HFFc6 (cell line): ENCODE results near the gene TAF10. TPM values are rescaled to one million over a fixed set of nuclear protein-coding genes. Genes with fewer than 3 reads are reported as not detected.

Source experiments
- DNase-seq: peaks from one replicate; pipeline ENCODE4 v3.0.0-alpha.2; 2018
- H3K27ac Mint-ChIP-seq: 2 replicates; pipeline ENCODE4 v1.8.0; 2020; ENCODE audit warnings: mild to moderate bottlenecking, mixed read lengths
- H3K27me3 Mint-ChIP-seq: 2 replicates; pipeline ENCODE4 v1.8.0; 2021; ENCODE audit warnings: mild to moderate bottlenecking, moderate library complexity, mixed read lengths; ENCODE audit not compliant: insufficient read depth
- H3K36me3 Mint-ChIP-seq: 2 replicates; pipeline ENCODE4 v1.8.0; 2021; ENCODE audit warnings: low read depth, mixed read lengths
- H3K4me1 Mint-ChIP-seq: 2 replicates; pipeline ENCODE4 v1.8.0; 2020; ENCODE audit warnings: low read depth, mixed read lengths
- H3K4me3 Mint-ChIP-seq: 2 replicates; pipeline ENCODE4 v1.8.0; 2020; ENCODE audit warnings: mild to moderate bottlenecking, moderate library complexity, mixed read lengths
- H3K9me3 Mint-ChIP-seq: 2 replicates; pipeline ENCODE4 v1.8.0; 2020; ENCODE audit warnings: mild to moderate bottlenecking, mixed read lengths
- total RNA-seq, 6 experiments: library from RNA; stranded (reverse); fragmentation: NEBNext Ultra II Directional; extraction: Animal tissue kit (Norgen Biotek cat#: 25700); gene quantifications; 2 replicates in 1 of 6; 3 replicates in 5 of 6; pipeline ENCODE4 v1.2.3, GENCODE V29; 2021
- TF ChIP-seq, protein P1 (sequence below): fragments of 200-600 bp; sonication (generic); IDR thresholded peaks from 2 replicates; pipeline ENCODE4 v1.5.0; 2021; ENCODE audit warnings: antibody characterized with exemption, mild to moderate bottlenecking

TAF10 gene
- total RNA-seq, 6 experiments from 2014 or later = 148 to 205 (median 192) TPM

DNA sequence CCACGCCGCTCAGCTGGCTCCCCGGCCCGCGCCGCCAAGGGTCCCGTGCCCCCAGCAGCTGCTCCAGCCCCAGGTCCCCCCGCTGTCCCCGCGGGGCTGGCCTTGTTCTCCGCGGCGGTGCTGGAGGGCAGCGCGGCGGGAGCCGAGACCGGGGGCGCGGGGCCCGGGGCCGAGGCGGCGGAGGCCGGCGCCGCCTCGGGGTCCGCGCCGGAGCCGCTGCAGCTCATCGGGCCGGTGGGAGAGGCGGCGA lies 128 bp downstream of the TAF10 start:
- H3K36me3 Mint-ChIP-seq = peaks cover 58% of the 10 kb centered on the region
- peak overlapping the region; percentile 91; the same call in 1 of the 2 replicates for H3K4me3 Mint-ChIP-seq

DNA sequence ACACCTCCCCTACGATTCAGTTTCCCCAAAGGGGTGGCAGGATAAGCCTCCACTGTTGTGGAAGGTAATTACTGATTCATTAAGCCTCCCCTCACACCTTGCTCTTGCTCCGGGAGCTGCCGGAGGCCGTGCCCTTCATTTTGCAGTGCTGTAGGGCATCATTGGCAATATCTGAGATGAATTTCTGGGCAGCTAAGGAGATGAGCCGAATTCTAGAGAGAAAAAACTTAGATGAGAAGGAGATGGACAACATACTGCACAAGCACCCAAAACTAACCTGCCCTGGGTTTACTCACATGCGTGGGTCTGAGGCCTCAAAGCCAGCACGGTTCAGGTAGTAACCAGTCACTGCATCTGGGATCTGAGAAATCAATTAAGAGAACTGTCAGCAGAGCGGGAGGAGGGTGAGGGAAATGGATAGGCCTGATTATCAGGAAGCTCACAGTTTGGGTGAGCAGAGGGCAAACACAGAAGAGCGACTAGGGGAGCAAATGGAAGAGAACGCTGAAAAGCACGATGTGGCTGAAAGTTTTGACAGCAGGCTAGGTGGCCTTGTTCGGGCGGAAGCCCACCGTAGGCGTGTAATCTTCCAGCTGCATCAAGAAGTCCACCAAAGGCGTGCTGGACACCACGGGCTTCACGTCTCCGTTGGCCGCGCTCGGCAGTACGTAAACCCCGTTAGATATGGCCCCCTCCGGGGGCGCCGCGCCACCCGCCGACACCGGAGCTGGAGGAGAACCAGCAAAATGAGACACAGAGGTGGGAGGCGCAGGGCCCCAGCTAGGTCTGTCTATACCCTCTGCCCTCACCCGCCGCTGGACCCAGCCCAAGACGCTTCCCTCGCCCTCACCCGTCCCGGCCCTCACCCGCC lies 689 bp downstream of the TAF10 start:
- Mint-ChIP-seq H3K36me3 (peaks cover 54% of the 10 kb centered on the region), H3K4me3 (peak overlapping the region; percentile 91; the same call in 1 of the 2 replicates), H3K27ac (no peak overlapping the region; the same call in none of the 2 replicates), H3K4me1 (peaks cover 45% of the 10 kb centered on the region), H3K9me3 (no peaks in the 10 kb centered on the region), H3K27me3 (peaks cover 2% of the 10 kb centered on the region)
- TF ChIP-seq, protein P1, sequence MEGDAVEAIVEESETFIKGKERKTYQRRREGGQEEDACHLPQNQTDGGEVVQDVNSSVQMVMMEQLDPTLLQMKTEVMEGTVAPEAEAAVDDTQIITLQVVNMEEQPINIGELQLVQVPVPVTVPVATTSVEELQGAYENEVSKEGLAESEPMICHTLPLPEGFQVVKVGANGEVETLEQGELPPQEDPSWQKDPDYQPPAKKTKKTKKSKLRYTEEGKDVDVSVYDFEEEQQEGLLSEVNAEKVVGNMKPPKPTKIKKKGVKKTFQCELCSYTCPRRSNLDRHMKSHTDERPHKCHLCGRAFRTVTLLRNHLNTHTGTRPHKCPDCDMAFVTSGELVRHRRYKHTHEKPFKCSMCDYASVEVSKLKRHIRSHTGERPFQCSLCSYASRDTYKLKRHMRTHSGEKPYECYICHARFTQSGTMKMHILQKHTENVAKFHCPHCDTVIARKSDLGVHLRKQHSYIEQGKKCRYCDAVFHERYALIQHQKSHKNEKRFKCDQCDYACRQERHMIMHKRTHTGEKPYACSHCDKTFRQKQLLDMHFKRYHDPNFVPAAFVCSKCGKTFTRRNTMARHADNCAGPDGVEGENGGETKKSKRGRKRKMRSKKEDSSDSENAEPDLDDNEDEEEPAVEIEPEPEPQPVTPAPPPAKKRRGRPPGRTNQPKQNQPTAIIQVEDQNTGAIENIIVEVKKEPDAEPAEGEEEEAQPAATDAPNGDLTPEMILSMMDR = no peak
- no peak for DNase-seq

More for the DNA sequence above, 128 bp downstream of the TAF10 start:
- DNase-seq = no peak
- H3K27ac Mint-ChIP-seq = no peak overlapping the region; the same call in 1 of the 2 replicates
- TF ChIP-seq, protein P1 = no peak
- no peaks in the 10 kb centered on the region for H3K9me3 Mint-ChIP-seq
- H3K27me3 Mint-ChIP-seq = peaks cover 2% of the 10 kb centered on the region
- peaks cover 45% of the 10 kb centered on the region for H3K4me1 Mint-ChIP-seq

DNA sequence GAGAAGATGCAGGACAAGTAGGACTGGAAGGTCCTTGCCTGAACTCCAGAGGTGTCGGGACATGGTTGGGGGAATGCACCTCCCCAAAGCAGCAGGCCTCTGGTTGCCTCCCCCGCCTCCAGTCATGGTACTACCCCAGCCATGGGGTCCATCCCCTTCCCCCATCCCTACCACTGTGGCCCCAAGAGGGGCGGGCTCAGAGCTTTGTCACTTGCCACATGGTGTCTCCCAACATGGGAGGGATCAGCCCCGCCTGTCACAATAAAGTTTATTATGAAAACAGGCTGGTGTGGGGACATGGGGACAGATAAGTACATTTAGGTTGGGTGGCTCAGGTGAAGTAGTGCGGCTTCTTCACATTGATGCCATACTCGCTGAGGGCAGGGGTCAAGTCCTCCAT lies 1.4 kb downstream of the TAF10 start:
- DNase-seq = no peak
- Mint-ChIP-seq H3K9me3 (no peaks in the 10 kb centered on the region), H3K36me3 (peaks cover 48% of the 10 kb centered on the region), H3K4me1 (peaks cover 45% of the 10 kb centered on the region), H3K4me3 (peak overlapping the region; percentile 91; the same call in 1 of the 2 replicates), H3K27ac (no peak overlapping the region; the same call in none of the 2 replicates), H3K27me3 (peaks cover 2% of the 10 kb centered on the region)
- TF ChIP-seq, protein P1 = no peak

DNA sequence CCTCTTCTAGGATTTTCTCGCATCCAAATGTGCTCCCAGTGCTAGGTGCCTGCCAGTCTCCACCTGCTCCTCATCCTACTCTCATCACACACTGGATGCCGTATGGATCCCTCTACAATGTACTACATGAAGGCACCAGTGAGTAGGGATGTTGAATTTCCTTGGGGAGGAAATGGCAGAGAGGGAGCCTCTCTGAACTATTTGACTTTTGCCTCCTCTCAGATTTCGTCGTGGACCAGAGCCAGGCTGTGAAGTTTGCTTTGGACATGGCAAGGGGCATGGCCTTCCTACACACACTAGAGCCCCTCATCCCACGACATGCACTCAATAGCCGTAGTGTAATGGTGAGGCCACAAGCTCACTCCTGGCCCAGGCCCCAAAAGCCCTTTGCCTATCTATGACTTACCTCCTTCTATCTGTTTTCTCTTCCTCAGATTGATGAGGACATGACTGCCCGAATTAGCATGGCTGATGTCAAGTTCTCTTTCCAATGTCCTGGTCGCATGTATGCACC lies 2.5 kb downstream of the TAF10 start:
- peak overlapping the region; percentile 13; the same call in 1 of the 2 replicates for H3K4me3 Mint-ChIP-seq
- H3K36me3 Mint-ChIP-seq = peaks cover 43% of the 10 kb centered on the region
- no peak overlapping the region; the same call in none of the 2 replicates for H3K27ac Mint-ChIP-seq
- no peak for DNase-seq
- peaks cover 45% of the 10 kb centered on the region for H3K4me1 Mint-ChIP-seq
- TF ChIP-seq, protein P1 = no peak
- H3K27me3 Mint-ChIP-seq = peaks cover 2% of the 10 kb centered on the region
- H3K9me3 Mint-ChIP-seq = no peaks in the 10 kb centered on the region

DNA sequence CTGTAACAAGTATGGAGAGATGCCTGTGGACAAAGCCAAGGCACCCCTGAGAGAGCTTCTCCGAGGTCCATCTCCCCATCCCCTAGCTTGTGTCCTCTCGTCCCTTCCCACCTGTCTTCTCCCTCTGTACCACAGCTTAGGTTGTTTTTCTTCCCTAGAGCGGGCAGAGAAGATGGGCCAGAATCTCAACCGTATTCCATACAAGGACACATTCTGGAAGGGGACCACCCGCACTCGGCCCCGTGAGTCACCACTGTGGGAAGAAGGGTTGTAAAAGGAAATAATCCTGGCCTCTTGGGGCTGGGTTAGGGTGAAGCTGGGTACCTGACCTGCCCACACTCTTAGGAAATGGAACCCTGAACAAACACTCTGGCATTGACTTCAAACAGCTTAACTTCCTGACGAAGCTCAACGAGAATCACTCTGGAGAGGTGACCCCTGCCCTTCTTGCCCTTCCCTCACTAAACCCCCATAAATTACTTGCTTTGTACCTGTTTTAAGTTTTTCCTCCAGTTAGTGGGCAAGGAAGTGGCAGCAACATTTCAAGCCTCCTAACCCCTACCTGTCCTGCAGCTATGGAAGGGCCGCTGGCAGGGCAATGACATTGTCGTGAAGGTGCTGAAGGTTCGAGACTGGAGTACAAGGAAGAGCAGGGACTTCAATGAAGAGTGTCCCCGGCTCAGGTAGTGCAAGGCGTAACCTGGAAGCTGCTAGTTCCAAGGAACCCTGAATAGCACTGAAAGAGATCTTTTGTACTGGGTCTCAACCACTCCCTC lies 3.1 kb downstream of the TAF10 start:
- TF ChIP-seq, protein P1 = no peak
- peaks cover 45% of the 10 kb centered on the region for H3K4me1 Mint-ChIP-seq
- peaks cover 43% of the 10 kb centered on the region for H3K36me3 Mint-ChIP-seq
- no peaks in the 10 kb centered on the region for H3K9me3 Mint-ChIP-seq
- no peak overlapping the region for H3K4me3 Mint-ChIP-seq
- peaks cover 2% of the 10 kb centered on the region for H3K27me3 Mint-ChIP-seq
- H3K27ac Mint-ChIP-seq = no peak overlapping the region; the same call in none of the 2 replicates
- DNase-seq = no peak
